ENCODE results near the gene ERG28. TPM values are rescaled to one million over a fixed set of nuclear protein-coding genes. Genes with fewer than 3 reads are reported as not detected.

The ERG28 gene
- total RNA-seq, 2 experiments from 2014 or later = 25.9 to 26.8 TPM

DNA sequence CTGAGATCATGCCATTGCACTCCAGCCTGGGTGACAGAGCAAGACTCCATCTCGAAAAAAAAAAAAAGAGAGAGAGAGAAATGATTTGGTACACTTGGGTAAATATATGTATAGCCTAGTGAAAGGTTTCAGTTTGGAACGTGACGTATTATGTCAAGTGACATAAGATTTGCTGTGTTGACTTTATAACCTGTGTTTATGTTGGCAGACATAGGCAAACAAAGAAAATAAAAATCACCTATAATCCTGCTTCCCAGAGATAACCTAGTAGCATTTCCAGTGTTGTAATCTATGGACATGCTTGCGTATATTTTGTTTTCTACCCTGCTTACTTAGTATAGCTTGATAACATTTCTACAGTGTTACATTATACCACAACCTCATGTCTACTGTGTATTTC is 16.7 kb downstream of the ERG28 start:
- Mint-ChIP-seq H3K27ac (no peak overlapping the region), H3K4me1 (ENCODE audit: low read depth) (no peaks in the 10 kb centered on the region), H3K27me3 (no peaks in the 10 kb centered on the region), H3K4me3 (no peak overlapping the region), H3K9me3 (no peaks in the 10 kb centered on the region), H3K36me3 (peaks cover 9% of the 10 kb centered on the region)
- ChIA-PET CTCF (interaction anchor here (1.5 kb wide), 1 partner anchor 11 kb away, joined by 5 read pairs; no protein-coding TSS in a partner anchor), POLR2A (no interaction called here)
- intact Hi-C loops (cut with micrococcal nuclease) = no loop called here
- no peak for DNase-seq

DNA sequence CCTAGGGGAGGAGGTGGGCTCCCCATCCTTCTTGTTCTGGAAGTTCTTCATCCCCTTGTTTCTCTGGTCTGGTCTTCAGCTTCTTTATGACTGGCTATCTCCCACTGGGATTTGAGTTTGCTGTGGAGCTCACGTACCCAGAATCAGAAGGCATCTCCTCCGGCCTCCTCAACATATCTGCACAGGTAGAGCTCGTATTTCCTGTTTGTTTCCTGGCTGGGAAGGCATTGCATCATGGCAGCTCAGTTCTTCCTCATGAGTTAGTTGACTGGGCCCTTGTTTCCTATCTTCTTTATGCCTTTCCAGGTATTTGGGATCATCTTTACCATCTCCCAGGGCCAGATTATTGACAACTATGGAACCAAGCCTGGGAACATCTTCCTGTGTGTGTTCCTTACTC is 19.8 kb downstream of the ERG28 start:
- ChIA-PET CTCF (interaction anchor here (1.3 to 1.5 kb wide), 2 partner anchors 13 to 63 kb away, joined by 3 to 7 read pairs; no protein-coding TSS in a partner anchor), POLR2A (no interaction called here)
- no peak overlapping the region for H3K4me3 Mint-ChIP-seq
- no peaks in the 10 kb centered on the region for H3K9me3 Mint-ChIP-seq
- H3K36me3 Mint-ChIP-seq = peaks cover 2% of the 10 kb centered on the region
- no peak overlapping the region for H3K27ac Mint-ChIP-seq
- intact Hi-C loops (cut with micrococcal nuclease) = no loop called here
- H3K27me3 Mint-ChIP-seq = no peaks in the 10 kb centered on the region
- DNase-seq = no peak
- H3K4me1 Mint-ChIP-seq (ENCODE audit: low read depth) = no peaks in the 10 kb centered on the region

DNA sequence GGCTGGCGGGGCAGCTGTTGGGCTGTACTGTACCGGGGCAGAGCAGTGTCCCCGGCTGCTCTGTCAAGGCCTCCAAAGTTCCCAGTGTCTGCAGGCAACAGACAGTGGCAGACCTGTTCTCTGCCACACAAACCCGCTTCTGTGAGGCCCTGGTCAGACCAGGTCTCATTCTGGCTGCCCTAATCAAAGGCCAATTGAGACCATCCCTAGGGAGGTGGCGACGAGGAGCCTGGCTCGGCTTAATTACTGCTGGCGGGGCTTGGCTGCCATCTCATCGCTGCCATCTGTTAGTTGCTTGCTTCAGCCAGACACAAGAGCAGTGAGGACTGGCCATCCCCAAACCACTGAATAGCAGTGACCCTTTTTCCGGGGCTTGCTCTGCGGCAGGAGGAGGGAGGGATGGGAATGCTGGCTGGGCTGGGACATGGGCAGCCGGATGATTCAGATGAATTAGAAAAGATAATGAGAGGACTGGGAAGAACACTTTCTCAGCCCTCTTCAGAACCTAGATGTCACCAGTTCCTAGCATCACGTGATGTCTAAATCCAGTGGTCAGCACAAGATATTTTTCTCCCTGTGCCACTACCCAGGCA is 24.5 kb downstream of the ERG28 start:
- CTCF ChIA-PET = no interaction called here
- Mint-ChIP-seq H3K36me3 (peaks cover 3% of the 10 kb centered on the region), H3K4me1 (ENCODE audit: low read depth) (no peaks in the 10 kb centered on the region), H3K27ac (no peak overlapping the region), H3K9me3 (no peaks in the 10 kb centered on the region), H3K27me3 (no peaks in the 10 kb centered on the region), H3K4me3 (no peak overlapping the region)
- POLR2A ChIA-PET = no interaction called here
- intact Hi-C loops (cut with micrococcal nuclease) = no loop called here
- no peak for DNase-seq

DNA sequence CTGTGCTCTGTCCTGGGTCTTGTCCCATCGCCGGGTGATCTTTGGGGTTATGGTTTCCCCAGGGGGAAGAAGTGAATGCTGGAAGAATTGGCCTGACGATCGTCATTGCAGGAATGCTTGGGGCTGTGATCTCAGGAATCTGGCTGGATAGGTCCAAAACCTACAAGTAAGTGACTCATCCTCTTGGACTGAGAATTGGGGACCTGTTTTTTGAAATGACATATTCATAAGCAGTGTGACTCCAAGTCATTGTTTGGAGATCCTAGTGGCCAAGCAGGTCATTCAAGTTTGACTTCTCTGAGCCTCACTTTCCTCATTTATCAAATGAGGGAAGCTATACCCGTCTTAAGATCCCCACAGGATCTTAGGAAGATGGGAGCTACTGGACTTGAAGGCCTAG is 25.8 kb downstream of the ERG28 start:
- DNase-seq = no peak
- POLR2A ChIA-PET = no interaction called here
- intact Hi-C loops (cut with micrococcal nuclease) = no loop called here
- Mint-ChIP-seq H3K4me3 (no peak overlapping the region), H3K27me3 (no peaks in the 10 kb centered on the region), H3K27ac (no peak overlapping the region), H3K36me3 (peaks cover 3% of the 10 kb centered on the region), H3K4me1 (ENCODE audit: low read depth) (no peaks in the 10 kb centered on the region), H3K9me3 (no peaks in the 10 kb centered on the region)
- CTCF ChIA-PET = interaction anchor here (0.7 kb wide), 1 partner anchor 15 kb away, joined by 3 read pairs; no protein-coding TSS in a partner anchor

DNA sequence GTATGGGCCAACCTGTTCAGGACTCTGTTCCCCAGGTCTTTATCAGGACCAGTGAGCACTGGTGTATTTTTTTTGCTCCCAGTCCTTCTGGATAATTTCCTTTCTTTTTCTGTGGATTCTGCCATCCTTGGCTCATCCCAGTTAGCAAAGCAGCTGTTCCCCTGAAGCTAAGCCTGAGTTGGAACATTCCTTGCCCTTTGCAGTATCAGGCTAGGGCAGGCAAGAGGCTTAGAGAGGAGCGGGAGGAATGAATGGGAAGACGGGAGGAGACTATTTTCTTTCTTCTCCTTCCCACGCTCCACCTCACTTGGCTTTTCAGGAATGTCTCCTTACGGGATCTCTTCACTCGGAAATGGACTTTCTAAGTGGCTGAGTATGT is 29.2 kb downstream of the ERG28 start:
- no peaks in the 10 kb centered on the region for H3K4me1 Mint-ChIP-seq (ENCODE audit: low read depth)
- no peaks in the 10 kb centered on the region for H3K27me3 Mint-ChIP-seq

DNA sequence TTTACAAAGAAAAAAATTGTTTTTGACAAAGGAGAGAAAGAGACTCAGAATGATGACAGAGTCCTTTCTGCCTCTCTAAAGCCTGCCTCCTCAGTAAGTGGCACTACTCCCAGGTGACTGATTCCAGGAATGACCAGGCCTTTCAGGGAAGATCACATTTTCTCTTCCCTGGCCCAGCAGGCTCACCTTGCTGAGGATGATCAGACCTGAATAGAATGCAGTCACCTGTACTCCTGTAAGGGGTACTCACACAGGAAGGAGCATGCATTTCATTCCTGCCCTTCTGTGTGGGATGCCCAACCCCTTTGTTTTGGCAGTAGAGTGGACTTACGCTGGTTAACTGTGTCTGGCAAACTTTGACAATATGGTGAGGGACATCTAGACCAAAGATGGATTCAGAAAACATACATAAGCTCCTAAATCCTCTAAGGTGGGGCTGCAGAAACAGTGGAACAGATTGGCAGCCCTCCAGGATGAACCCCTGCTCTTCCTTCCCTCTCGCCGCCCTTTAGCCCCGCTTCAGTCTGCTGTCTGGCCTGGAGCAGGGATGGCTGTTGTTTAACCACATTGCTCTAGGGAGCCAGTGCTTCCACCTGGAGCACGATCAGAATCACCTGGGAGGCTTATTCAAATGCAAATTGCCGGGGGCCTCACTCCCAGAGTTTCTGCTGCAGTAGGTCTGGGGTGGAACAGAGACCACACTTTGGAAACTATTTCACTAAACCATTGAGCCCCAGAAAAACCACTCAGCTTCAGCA is 29.8 kb downstream of the ERG28 start:
- no peak overlapping the region for H3K27ac Mint-ChIP-seq
- CTCF ChIA-PET = no interaction called here
- no peak overlapping the region for H3K4me3 Mint-ChIP-seq

More for the DNA sequence above, 29.2 kb downstream of the ERG28 start:
- CTCF ChIA-PET = no interaction called here
- no peak for DNase-seq
- POLR2A ChIA-PET = no interaction called here
- H3K27ac Mint-ChIP-seq = no peak overlapping the region
- peaks cover 3% of the 10 kb centered on the region for H3K36me3 Mint-ChIP-seq
- no peaks in the 10 kb centered on the region for H3K9me3 Mint-ChIP-seq
- H3K4me3 Mint-ChIP-seq = no peak overlapping the region
- intact Hi-C loops (cut with micrococcal nuclease) = no loop called here

DNA sequence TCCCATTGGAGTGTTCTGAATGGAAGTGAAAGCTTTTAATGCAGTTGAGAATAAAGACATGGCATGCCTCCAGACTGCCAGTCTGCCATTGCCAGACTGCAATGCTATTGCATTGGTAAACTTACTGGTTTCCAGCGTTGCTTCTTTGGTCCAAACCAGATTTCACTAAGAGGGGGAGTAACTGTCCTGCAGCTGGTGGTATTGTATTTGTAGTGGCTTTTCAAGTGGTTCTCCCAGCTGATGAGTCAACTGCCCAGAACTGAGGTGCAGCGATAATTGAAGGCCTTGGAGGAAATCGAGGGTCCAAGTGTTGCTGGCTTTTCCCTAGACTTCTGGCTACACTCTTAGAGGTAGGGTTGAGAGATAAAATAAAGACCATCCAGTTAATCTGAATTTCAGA is 31.9 kb downstream of the ERG28 start:
- DNase-seq = no peak
- ChIA-PET POLR2A (no interaction called here), CTCF (no interaction called here)
- H3K27ac Mint-ChIP-seq = no peak overlapping the region
- no peaks in the 10 kb centered on the region for H3K27me3 Mint-ChIP-seq
- no peak overlapping the region for H3K4me3 Mint-ChIP-seq
- H3K9me3 Mint-ChIP-seq = no peaks in the 10 kb centered on the region
- intact Hi-C loops (cut with micrococcal nuclease) = no loop called here
- H3K4me1 Mint-ChIP-seq (ENCODE audit: low read depth) = no peaks in the 10 kb centered on the region
- peaks cover 3% of the 10 kb centered on the region for H3K36me3 Mint-ChIP-seq

More for the DNA sequence above, 29.8 kb downstream of the ERG28 start:
- Mint-ChIP-seq H3K9me3 (no peaks in the 10 kb centered on the region), H3K36me3 (peaks cover 3% of the 10 kb centered on the region), H3K27me3 (no peaks in the 10 kb centered on the region), H3K4me1 (ENCODE audit: low read depth) (no peaks in the 10 kb centered on the region)
- POLR2A ChIA-PET = no interaction called here
- no peak for DNase-seq
- intact Hi-C loops (cut with micrococcal nuclease) = no loop called here

DNA sequence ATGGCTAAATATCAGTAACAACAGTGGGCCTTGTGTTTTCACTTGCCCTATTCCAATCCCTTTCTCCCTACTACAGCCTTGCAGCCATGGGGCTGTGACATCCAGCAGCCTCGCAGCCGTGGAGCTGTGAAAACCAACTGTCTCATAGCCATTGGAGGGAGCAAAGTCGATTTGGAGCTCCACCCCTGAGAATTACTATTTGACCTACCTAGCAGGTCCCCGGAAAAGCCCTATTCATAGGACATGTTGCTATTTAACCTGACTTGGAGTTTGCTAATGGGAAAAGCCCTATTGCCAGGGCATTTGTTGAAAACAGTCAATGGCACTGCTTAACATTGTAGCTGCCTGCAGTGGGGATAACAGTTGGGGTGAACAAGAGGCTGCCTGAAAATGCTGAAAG is 33.3 kb downstream of the ERG28 start:
- no peak for DNase-seq
- Mint-ChIP-seq H3K4me1 (ENCODE audit: low read depth) (no peaks in the 10 kb centered on the region), H3K9me3 (no peaks in the 10 kb centered on the region), H3K4me3 (no peak overlapping the region), H3K27me3 (no peaks in the 10 kb centered on the region), H3K36me3 (peaks cover 3% of the 10 kb centered on the region), H3K27ac (no peak overlapping the region)
- POLR2A ChIA-PET = no interaction called here
- CTCF ChIA-PET = interaction anchor here (0.6 kb wide), 1 partner anchor 26 kb away, joined by 3 read pairs; no protein-coding TSS in a partner anchor
- intact Hi-C loops (cut with micrococcal nuclease) = no loop called here

DNA sequence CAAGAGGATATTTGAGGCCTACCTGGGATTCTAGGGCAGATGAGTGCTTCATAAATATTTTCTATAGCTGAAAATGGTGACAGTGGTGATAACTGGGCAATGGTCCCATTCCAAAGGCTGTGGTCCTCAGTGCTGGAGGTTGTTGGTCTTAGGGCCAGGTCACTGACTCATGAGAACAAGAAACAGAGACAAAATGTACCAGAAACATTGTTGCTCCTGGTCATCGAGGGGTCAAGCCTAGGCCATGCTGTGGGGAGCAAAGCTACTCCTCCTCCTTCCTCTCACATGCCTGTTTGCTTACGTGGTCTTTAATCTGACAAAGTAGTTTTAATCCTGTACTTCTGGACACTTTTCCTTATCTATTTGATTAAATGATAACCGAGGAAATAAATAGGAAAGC is 33.8 kb downstream of the ERG28 start:
- H3K4me1 Mint-ChIP-seq (ENCODE audit: low read depth) = no peaks in the 10 kb centered on the region
- no peaks in the 10 kb centered on the region for H3K9me3 Mint-ChIP-seq
- intact Hi-C loops (cut with micrococcal nuclease) = no loop called here
- H3K36me3 Mint-ChIP-seq = peaks cover 3% of the 10 kb centered on the region
- no peak for DNase-seq
- CTCF ChIA-PET = no interaction called here
- no peaks in the 10 kb centered on the region for H3K27me3 Mint-ChIP-seq
- no peak overlapping the region for H3K27ac Mint-ChIP-seq
- no peak overlapping the region for H3K4me3 Mint-ChIP-seq
- POLR2A ChIA-PET = no interaction called here

DNA sequence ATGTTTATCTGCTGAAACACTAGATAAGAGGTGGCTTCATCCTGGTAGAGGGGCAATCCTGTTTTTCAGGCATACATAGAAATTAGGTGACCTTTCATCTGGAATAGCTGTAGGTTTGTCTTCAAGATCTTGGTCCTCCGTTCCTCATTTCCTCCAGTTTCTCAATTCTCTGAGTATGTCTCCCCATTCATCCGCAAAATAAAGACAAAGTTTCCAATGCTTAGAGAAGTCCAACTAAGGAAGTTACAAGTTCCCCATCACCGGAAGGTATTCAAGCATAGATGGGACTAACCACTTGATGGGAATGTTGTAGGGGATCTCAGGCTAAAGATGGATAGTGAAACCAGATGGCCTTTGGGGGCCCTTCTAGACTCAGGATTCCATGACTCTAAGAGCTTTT is 34.3 kb downstream of the ERG28 start:
- Mint-ChIP-seq H3K27ac (no peak overlapping the region), H3K9me3 (no peaks in the 10 kb centered on the region), H3K27me3 (no peaks in the 10 kb centered on the region), H3K4me3 (no peak overlapping the region), H3K36me3 (peaks cover 3% of the 10 kb centered on the region), H3K4me1 (ENCODE audit: low read depth) (no peaks in the 10 kb centered on the region)
- ChIA-PET CTCF (no interaction called here), POLR2A (no interaction called here)
- no peak for DNase-seq
- intact Hi-C loops (cut with micrococcal nuclease) = no loop called here

DNA sequence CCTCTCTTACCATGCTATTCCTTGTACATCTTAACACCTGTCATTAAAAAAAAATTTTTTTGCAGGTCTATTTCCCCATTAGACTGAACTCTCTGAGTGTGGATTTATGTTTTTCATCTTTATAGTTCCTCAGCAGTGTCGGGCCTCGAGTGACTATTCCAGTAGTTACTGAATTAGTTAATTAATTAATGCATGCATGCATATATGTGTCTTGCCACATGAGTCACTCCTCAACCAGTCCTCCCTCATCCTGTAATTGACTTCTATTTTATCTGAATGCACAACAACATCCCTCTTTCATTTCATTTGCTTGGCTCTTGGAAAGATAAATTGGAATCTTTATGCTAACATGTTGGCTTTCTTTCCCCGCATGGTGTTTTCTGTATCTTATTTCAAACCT is 35.6 kb downstream of the ERG28 start:
- no peaks in the 10 kb centered on the region for H3K4me1 Mint-ChIP-seq (ENCODE audit: low read depth)
- no peak for DNase-seq
- H3K27me3 Mint-ChIP-seq = no peaks in the 10 kb centered on the region
- ChIA-PET CTCF (no interaction called here), POLR2A (no interaction called here)
- no peak overlapping the region for H3K4me3 Mint-ChIP-seq
- H3K9me3 Mint-ChIP-seq = no peaks in the 10 kb centered on the region
- H3K27ac Mint-ChIP-seq = no peak overlapping the region
- intact Hi-C loops (cut with micrococcal nuclease) = no loop called here
- H3K36me3 Mint-ChIP-seq = peaks cover 3% of the 10 kb centered on the region

DNA sequence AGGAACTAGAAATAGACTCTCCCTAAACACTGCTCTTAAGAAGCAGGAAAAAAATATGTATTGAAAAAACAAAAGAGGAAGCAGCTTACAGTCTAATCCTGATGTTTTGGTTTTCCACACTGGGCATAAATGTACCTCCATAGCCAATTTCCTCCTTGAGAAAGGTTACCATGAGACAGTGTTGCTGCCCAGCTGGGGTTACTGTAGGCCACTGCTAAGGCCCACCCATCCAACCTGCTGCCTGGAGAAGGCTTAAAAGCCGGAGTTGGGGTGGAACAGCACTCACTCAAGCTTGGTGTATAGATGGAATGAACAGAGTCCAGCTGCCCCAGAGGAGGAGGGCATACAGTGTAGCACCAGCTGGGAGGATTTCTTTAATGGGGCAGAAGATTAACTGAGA is 41.1 kb downstream of the ERG28 start:
- no peak overlapping the region for H3K27ac Mint-ChIP-seq
- no peak for DNase-seq
- no peak overlapping the region for H3K4me3 Mint-ChIP-seq
- peaks cover under 1% of the 10 kb centered on the region for H3K36me3 Mint-ChIP-seq
- H3K9me3 Mint-ChIP-seq = no peaks in the 10 kb centered on the region
- ChIA-PET POLR2A (no interaction called here), CTCF (interaction anchor here (1.2 to 1.3 kb wide), 3 partner anchors 35 to 131 kb away, joined by 4 to 5 read pairs (median 4); no protein-coding TSS in a partner anchor)
- intact Hi-C loops (cut with micrococcal nuclease) = no loop called here
- no peaks in the 10 kb centered on the region for H3K4me1 Mint-ChIP-seq (ENCODE audit: low read depth)
- no peaks in the 10 kb centered on the region for H3K27me3 Mint-ChIP-seq

DNA sequence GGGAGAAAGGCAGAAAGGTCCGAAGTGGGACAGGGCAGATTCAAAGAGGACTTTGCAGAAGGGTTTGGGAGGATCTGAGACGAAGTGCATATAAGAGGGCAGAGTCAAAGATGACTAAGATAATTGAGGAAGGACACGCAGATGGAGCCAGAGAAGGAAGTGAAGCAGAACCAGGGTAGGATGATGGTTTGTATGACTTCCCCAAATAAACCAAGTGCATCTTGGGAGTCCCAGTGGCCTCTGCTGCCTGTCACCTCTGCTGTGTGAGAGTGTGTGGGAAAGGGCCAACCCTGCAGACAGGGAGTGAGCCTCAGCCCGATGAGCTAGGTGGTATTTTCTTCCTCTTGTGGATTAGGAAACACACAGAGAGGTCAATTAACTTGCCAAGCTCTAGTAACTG is 45.5 kb downstream of the ERG28 start:
- Mint-ChIP-seq H3K36me3 (peaks cover 7% of the 10 kb centered on the region), H3K4me1 (ENCODE audit: low read depth) (no peaks in the 10 kb centered on the region), H3K4me3 (no peak overlapping the region), H3K27ac (no peak overlapping the region), H3K9me3 (peaks cover 2% of the 10 kb centered on the region), H3K27me3 (no peaks in the 10 kb centered on the region)
- no peak for DNase-seq
- POLR2A ChIA-PET = no interaction called here
- intact Hi-C loops (cut with micrococcal nuclease) = no loop called here
- CTCF ChIA-PET = no interaction called here

Measured in activated CD4-positive, alpha-beta memory T cell treated with anti-CD3 and anti-CD28 coated beads for 36 hours (primary cell).